ENCODE results near the gene AHRR. TPM values are rescaled to one million over a fixed set of nuclear protein-coding genes. Genes with fewer than 3 reads are reported as not detected.

AHRR gene
- total RNA-seq, 1 experiment from 2014 or later = 1.9 TPM

DNA sequence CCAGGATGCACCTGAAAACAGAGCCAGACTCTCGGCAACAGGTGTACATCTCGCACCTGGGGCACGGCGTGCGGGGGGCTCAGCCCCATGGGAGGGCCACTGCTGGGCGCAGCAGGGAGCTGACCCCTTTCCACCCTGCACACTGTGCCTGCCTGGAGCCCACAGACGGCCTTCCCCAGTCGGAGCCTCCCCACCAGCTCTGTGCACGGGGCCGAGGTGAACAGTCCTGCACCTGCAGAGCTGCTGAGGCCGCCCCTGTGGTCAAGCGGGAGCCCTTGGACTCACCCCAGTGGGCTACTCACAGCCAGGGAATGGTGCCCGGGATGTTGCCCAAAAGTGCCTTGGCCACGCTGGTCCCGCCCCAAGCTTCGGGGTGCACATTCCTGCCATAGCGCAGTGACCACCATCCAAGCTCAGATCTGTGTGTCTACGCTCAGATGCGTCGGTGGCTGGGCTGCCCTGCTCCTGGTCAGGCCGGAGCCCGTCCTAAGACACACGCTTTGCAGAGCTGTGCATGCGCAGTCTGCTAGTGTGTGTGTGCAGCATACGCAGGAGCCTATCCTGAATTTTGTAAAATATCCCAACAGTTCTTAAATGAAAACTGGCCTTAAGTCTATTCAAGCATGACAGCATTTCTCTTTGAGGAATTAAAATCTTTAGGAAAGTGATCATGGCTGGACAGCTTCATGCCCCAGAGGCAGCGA, 113.1 kb downstream of the AHRR start:
- no peak overlapping the region for H3K9ac ChIP-seq (ENCODE audit: low read length)
- DNase-seq = no peak
- no peaks in the 10 kb centered on the region for H3K27me3 ChIP-seq (ENCODE audit: low read length)
- BruUV-seq (replicated peaks) = no TSS peak
- ChIA-PET POLR2A (ENCODE audit: unreplicated experiment) (no interaction called here), CTCF (no interaction called here)
- no peak overlapping the region for H3K27ac ChIP-seq (ENCODE audit: low read length)
- H3K36me3 ChIP-seq (ENCODE audit: low read depth, low read length) = no peaks in the 10 kb centered on the region
- no peak overlapping the region for H3K4me3 ChIP-seq (ENCODE audit: low read length)
- no peaks in the 10 kb centered on the region for H3K9me2 ChIP-seq (replicated peaks; ENCODE audit: low read length)
- no peaks in the 10 kb centered on the region for H3F3A ChIP-seq (ENCODE audit: low read length, unreplicated experiment)
- no peaks in the 10 kb centered on the region for H3K4me1 ChIP-seq (ENCODE audit: insufficient read depth, low read length)
- no peak for ATAC-seq
- intact Hi-C loops (cut with micrococcal nuclease) = loop anchor here (5.0 kb wide), 1 partner anchor 117 kb away; no protein-coding TSS in a partner anchor
- H3K79me2 ChIP-seq (ENCODE audit: low read length) = no peaks in the 10 kb centered on the region
- H4K20me1 ChIP-seq (ENCODE audit: low read length) = no peaks in the 10 kb centered on the region
- no peak overlapping the region for H2AFZ ChIP-seq (ENCODE audit: low read length)
- H3K4me2 ChIP-seq (ENCODE audit: low read length) = no peak overlapping the region
- no peak for TF ChIP-seq EZH2phosphoT487 (IDR thresholded peaks at IDR 0.05; ENCODE audit: borderline replicate concordance, low read length)
- TF ChIP-seq, protein P1, sequence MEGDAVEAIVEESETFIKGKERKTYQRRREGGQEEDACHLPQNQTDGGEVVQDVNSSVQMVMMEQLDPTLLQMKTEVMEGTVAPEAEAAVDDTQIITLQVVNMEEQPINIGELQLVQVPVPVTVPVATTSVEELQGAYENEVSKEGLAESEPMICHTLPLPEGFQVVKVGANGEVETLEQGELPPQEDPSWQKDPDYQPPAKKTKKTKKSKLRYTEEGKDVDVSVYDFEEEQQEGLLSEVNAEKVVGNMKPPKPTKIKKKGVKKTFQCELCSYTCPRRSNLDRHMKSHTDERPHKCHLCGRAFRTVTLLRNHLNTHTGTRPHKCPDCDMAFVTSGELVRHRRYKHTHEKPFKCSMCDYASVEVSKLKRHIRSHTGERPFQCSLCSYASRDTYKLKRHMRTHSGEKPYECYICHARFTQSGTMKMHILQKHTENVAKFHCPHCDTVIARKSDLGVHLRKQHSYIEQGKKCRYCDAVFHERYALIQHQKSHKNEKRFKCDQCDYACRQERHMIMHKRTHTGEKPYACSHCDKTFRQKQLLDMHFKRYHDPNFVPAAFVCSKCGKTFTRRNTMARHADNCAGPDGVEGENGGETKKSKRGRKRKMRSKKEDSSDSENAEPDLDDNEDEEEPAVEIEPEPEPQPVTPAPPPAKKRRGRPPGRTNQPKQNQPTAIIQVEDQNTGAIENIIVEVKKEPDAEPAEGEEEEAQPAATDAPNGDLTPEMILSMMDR (conservative IDR thresholded peaks at IDR 0.05; ENCODE audit: low read depth, low read length) = no peak
- TF ChIP-seq EZH2 (IDR thresholded peaks at IDR 0.05; ENCODE audit: low read length, unreplicated experiment) = no peak
- no peaks in the 10 kb centered on the region for H3K9me3 ChIP-seq (ENCODE audit: low read length)

DNA sequence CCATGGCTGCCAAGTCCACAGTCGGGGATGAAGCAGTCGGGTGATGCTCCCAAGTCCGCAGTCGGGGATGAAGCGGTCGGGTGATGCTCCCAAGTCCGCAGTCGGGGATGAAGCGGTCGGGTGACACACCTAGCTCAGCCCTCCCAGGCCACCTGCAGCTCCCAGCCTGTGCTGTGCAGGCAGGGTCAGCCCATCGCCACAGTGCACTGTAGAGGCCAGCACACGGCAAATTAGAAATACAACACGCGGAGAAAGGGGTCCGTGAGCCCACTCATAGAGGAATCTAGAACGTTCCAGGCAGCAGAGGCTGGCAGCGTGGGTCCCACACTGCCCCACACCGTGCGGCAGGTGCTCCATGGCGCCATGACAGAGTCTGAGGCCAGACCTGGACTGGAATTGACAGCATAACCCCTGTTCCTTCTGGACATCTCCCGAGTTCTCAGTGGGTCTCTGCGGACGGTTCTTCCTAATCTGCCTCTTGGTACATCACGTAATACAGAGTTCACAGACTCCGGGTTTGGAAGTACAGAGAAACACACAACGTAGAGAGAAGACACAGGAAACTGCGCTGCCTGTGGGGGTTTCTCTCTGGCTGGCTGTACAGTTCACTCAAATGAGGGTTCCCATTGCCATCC, 113.8 kb downstream of the AHRR start:
- ATAC-seq = no peak
- intact Hi-C loops (cut with micrococcal nuclease) = no loop called here
- Histone ChIP-seq H2AFZ (ENCODE audit: low read length) (no peak overlapping the region), H3K9me2 (replicated peaks; ENCODE audit: low read length) (no peaks in the 10 kb centered on the region), H3F3A (ENCODE audit: low read length, unreplicated experiment) (no peaks in the 10 kb centered on the region), H3K27ac (ENCODE audit: low read length) (no peak overlapping the region), H3K4me2 (ENCODE audit: low read length) (no peak overlapping the region), H4K20me1 (ENCODE audit: low read length) (no peaks in the 10 kb centered on the region), H3K9me3 (ENCODE audit: low read length) (no peaks in the 10 kb centered on the region), H3K36me3 (ENCODE audit: low read depth, low read length) (no peaks in the 10 kb centered on the region), H3K4me3 (ENCODE audit: low read length) (no peak overlapping the region), H3K79me2 (ENCODE audit: low read length) (no peaks in the 10 kb centered on the region), H3K9ac (ENCODE audit: low read length) (no peak overlapping the region), H3K4me1 (ENCODE audit: insufficient read depth, low read length) (no peaks in the 10 kb centered on the region), H3K27me3 (ENCODE audit: low read length) (no peaks in the 10 kb centered on the region)
- DNase-seq = no peak
- BruUV-seq (replicated peaks) = no TSS peak
- ChIA-PET CTCF (no interaction called here), POLR2A (ENCODE audit: unreplicated experiment) (no interaction called here)
- TF ChIP-seq EZH2 (IDR thresholded peaks at IDR 0.05; ENCODE audit: low read length, unreplicated experiment) (no peak), EZH2phosphoT487 (IDR thresholded peaks at IDR 0.05; ENCODE audit: borderline replicate concordance, low read length) (no peak)
- TF ChIP-seq, protein P1 (conservative IDR thresholded peaks at IDR 0.05; ENCODE audit: low read depth, low read length) = no peak
